ENCODE results near the gene KREMEN1.

Gene KREMEN1

DNA sequence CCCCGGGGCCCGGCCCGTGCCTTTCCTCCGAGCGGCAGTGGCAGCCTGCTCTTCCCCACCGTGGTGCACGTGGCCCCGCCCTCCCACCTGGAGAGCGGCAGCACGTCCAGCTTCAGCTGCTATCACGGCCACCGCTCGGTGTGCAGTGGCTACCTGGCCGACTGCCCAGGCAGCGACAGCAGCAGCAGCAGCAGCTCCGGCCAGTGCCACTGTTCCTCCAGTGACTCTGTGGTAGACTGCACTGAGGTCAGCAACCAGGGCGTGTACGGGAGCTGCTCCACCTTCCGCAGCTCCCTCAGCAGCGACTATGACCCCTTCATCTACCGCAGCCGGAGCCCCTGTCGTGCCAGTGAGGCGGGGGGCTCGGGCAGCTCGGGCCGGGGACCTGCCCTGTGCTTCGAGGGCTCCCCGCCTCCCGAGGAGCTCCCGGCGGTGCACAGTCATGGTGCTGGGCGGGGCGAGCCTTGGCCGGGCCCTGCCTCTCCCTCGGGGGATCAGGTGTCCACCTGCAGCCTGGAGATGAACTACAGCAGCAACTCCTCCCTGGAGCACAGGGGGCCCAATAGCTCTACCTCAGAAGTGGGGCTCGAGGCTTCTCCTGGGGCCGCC is 23.1 kb upstream of the KREMEN1 start:
- DNase-seq = no peak

- DNase-seq = no peak
Observed at GRCh38 chr22:29050457-29050856, 22.4 kb upstream of the KREMEN1 start.

GRCh38 chr22:29053048-29053702 is 19.7 kb upstream of the KREMEN1 start:
- no peak for DNase-seq

GRCh38 chr22:29054251-29054767 is 18.5 kb upstream of the KREMEN1 start:
- DNase-seq = no peak

DNA sequence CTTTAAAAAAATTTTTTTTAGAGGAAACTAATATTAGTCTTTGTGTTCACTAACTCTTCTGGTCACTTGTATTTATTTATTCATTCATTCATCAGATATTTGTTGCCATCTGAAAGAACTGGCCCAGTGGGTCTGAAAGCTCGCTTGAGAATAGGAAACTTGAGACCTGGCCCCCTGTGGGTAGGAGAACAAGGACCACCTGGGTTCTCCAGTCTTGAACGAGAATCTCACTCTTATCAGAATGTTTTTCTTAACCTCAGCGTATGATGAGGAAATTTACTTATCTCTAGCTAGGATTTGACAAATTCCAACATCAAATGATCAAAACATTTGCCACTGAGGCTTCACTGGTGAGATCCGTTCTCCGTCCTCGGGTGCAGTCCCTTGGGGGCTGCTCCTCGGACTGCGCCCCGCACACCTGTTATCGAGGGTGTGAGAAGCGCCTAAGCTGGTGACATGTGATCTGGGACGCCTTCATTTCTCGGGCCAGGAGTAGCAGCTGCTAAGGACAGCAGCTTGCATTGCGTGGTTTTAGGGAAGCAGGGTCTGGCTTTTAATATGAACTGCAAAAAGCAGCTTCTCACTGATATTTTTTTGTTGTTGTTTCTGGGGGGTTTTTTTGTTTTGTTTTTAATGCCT is 17.5 kb upstream of the KREMEN1 start:
- DNase-seq = no peak

DNA sequence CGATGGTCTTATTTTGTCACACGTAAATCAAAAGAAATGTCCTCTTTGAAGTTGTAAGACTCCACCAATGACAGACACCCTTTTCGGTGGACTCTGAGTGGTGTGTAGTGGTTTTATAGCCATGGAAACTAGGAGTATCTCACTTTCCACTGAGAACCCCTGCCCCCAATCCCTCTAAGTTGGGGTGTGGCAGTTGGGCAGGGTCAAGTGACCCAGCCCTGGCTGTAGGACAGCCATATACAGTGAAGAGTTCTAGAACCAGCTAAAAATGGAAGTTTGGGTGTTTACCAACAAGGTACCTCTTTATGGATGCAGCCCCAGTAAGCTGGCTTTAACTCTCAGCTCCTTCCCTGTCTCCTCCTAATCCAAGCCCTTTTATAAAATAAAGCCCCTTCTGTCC is 16.4 kb upstream of the KREMEN1 start:
- DNase-seq = no peak

- no peak for DNase-seq
Observed at GRCh38 chr22:29060251-29060869, 12.5 kb upstream of the KREMEN1 start.

- DNase-seq = no peak
Observed at GRCh38 chr22:29060931-29061330, 11.9 kb upstream of the KREMEN1 start.

- DNase-seq = no peak
Observed at GRCh38 chr22:29061773-29062172, 11.1 kb upstream of the KREMEN1 start, which contains the start of gene C22orf31. Gene C22orf31 (minus strand): TSS chr22:29061831. CDS start chr22:29061792, 39 bp downstream.

GRCh38 chr22:29062286-29062821 is 10.5 kb upstream of the KREMEN1 start:
- DNase-seq = no peak

GRCh38 chr22:29065468-29066190 is 7.2 kb upstream of the KREMEN1 start:
- DNase-seq = no peak

- no peak for DNase-seq
Observed at GRCh38 chr22:29069463-29069862, 3.4 kb upstream of the KREMEN1 start.

GRCh38 chr22:29070490-29070889 is 2.3 kb upstream of the KREMEN1 start:
- no peak for DNase-seq

DNA sequence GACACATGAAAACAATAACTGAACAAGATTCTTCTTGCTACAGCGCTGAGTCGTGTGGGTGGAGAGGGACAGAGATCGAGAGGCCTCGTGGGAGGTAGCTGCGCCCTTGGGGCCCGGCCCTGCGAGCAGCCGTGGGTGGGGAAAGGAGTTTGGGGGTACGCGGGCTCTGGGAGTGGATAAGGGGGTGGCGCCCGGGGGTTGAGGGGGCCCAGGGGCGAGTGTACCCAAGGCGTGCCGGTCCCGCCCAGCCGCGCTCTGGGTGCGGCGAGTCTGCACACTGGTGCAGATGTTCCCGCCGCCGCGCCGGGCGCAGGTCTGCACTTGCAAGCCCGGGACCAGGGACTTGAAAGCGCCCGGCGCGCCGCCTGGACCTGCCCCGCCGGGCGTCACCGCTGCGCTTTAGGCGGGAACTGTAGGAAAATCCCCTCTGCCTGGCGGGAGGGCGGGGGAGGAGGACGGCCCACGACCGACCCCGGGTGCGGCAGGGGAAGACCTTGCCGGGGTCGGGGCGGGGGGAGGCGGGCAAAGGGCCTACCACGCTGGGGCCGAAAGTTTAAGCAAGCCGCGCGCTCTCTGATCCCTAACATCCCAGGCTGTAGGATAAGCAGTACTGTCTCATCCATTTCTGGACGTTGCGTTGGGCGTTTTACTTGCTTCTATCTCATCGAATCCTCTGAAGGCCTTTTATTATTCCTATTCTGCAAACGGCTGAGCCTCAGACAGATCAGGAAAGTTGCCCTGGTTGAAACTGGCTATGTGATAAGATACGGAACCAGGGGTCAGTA is 1.4 kb upstream of the KREMEN1 start:
- no peak for DNase-seq

DNA sequence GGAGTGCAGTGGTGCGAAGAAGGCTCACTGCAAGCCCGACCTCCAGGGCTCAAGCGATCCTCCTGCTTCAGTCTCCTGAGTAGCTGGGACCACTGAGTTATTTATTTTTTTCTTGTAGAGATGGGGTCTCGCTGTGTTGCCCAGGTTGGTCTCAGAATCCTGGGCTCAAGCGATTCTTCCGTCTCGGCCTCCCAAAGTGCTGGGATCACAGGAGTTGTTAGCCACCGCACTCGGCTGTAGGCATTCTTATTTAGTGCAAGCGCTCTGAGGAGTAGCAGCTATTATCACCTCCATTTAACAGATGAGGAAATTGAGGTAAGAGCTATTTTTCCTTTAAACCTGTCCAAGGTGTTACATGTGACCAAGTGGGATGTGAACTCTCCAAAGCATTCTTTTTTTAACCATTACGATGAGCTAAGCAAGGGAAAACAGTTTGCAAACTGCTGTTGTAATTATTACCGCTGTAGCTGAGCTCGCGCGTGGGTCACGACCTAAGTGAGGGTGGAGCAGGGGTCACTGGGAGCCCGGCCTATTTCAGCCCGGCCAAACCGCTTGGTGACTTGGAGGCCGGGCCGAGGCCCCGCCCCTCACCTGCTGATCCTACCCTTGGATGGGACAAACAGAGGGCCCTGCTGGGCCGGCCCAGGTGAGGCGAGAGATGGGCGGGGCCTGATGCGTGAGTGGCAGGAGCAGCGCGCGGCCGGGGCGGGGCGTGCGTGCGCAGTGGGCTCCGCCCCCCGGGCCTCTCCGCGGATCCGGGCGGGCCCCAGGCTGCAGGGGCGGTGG is 449 bp upstream of the KREMEN1 start:
- peak; percentile 86 for DNase-seq

DNA sequence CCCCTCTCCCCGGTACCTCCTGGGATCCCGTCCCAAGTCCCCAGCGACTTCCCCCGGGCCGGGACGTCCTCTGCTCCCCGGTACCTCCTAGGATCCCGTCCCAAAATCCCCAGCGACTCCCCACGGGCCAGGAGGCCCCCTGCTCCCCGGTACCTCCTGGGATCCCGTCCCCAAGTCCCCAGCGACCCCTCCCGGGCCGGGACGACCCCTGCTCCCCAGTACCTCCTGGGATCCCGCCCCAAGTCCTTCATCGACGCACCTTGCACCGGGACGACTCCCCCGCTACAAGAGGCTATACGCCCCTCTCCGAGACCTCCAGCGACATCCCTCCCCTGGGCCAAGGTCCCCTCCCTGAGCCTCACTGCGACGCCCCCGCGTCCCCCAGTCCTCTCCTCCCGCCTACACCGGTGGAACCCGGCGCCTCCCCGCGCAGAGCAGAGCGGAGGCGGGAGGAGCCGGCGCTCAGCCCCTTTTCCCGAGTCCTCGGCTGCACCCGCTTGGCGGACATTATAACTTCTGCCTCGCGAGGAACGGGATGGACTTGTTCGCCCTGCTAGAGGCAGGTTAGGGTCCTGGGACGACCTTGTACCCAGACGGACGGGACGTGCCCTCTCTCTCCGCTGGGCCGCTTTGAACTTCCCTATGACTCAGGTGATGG is 912 bp downstream of the KREMEN1 start:
- DNase-seq = no peak

- DNase-seq = no peak
Observed at GRCh38 chr22:29074276-29074772, 1.5 kb downstream of the KREMEN1 start.

DNA sequence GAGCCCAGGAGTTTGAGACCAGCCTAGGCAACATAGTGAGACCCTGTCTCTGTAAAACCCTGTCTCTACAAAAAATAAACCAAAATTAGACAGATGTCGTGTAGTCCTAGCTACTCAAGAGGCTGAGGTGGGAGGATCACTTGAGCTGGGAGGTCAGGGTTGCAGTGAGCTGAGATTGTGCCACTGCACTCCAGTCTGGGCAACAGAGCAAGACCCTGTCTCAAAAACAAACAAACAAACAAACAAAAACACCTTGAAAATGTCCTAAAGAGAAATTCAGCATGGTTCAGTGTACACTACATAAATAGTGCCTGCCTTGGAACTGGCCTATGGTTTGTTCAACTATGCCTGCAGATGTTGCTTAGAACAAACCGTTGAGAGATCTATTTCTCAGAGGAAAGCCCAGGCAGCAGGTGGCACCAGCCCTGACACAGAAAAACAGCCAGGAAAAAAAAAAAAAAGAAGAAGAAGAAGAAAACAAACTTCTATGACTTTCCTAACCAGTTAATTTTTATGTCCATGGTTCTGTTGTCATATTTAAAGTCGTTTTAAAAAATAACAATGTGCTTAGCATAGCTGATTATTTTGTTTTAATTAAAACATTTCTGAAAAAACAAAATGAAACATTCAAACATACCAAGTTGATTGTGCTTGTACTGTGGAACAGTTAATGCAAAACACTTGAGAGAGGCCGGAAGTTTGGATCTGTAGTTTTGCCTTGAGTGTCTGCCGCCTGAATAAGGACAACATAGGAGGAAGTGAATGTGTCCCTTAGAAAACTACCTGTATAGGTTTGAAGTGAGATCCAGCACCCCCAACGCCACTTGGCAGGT is 5.4 kb downstream of the KREMEN1 start:
- DNase-seq = no peak

GRCh38 chr22:29078869-29079207 is 6.0 kb downstream of the KREMEN1 start:
- DNase-seq = no peak
